ENCODE data around the gene NDUFS7.

- TF ChIP-seq CTCF (IDR thresholded peaks at IDR 0.05): no peak
- no peak for TF ChIP-seq POLR2A (IDR thresholded peaks at IDR 0.05)
These were observed 743 bp upstream of the NDUFS7 start for GRCh38 chr19:1383017-1383311.

Measured in prostate gland (tissue), 2 donors.